Stimulated activated CD4-positive, alpha-beta T cell treated with anti-CD3 and anti-CD28 coated beads, Interleukin-1b, Interleukin-23, amount 100 ng/mL, for 4 hours (primary cell): Measurements from ENCODE around the gene DIAPH3.

ENCODE experiments used
- DNase-seq, 2 donors: peaks; one replicate each; pipeline ENCODE4 v3.0.0-alpha.2; 2020; ENCODE audit warnings: low read depth in 2 of 2

DIAPH3 gene

DNA sequence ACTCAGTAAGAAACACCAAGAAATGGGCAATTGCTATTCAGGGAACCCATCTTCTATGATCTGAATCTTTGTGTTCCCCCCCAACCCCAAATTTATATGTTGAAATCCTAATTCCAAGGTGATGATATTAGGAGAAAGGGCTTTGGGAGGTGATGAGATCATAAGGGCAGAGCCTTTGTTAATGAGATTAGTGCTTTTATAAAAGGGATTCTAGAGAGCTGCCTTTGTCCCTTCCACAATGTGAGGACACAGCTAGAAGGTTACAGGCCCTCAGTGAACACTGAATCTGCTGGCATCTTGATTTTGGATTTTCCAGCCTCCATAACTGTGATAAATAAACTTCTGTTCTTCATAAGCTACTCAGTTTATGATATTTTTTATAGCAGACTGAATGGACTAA lies 376.0 kb downstream of the DIAPH3 start:
- no peak for DNase-seq

DNA sequence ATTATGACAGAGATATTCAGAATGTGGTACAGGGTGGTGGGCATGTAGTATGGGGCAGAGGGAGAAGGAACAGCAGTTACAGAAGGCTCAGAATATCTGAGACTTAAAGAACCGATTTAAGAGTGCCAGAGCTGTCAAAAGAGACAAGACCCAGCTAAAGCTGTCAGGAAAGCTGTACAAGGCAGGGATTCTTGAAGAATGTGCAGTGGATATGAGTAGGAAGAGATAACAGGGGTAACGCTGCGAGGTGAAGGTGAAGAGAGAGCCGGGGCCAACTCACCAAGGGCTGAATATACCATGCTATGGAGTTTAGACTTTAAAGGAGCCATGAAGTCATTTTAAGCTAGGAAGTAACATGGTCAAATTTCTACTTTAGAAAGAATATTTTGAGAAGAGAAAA lies 381.0 kb downstream of the DIAPH3 start:
- DNase-seq: no peak

DNA sequence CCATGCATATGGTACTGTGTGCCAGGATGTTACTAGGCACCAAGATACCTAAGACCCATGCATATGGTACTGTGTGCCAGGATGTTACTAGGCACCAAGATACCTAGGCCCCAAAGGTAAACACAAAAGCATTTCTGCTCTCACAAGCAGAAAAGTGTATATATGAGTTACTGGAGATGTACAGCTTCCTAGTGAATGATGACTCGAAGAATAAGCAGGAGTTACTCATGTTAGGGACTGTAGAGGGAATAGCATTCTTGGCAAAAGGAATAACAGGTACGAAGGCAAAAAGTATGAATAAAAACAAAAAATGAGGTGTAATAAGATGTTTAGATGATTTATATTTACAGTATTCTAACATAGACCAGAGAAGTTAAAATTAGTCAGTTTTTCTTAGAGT lies 383.7 kb downstream of the DIAPH3 start:
- no peak for DNase-seq

DNA sequence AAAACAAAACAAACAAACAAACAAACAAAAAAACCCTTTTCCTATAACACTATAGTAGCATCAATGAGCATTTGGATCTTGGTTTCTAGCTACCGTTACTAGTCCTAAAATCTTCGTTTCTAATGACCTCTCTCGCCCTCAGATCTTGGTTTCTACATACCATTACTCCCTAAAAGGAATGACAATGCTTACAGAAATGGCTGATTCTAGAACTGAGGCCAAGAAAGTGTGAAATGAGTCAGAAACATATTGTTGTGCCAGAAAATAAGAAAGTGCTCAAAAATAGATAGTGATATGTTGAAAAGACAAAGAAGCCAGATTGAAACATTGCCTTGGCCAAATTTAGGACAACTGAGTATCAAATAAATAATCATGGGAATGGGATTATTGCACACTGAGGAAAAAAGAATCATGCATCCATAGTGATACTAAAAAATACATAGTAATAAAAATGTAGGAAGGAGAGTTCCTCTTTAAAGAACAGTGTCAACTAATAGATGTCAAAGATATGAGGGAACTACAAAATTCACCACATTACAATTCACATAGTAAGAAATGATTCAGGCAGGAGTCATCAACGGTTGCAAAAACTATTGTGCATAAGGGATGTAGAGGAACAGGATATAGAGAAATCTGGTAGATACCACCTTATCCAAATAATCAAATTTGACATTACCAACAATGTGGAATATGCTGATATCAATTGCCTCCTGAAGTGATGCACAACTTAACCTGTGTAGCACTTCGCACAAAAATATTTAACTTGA lies 386.6 kb downstream of the DIAPH3 start:
- no peak for DNase-seq

GRCh38 chr13:59774491-59774971 lies 389.2 kb downstream of the DIAPH3 start:
- no peak for DNase-seq

GRCh38 chr13:59771272-59771671 lies 392.5 kb downstream of the DIAPH3 start:
- no peak for DNase-seq

GRCh38 chr13:59770451-59770850 lies 393.3 kb downstream of the DIAPH3 start:
- DNase-seq: no peak

GRCh38 chr13:59766236-59766635 lies 397.5 kb downstream of the DIAPH3 start:
- DNase-seq: no peak

DNA sequence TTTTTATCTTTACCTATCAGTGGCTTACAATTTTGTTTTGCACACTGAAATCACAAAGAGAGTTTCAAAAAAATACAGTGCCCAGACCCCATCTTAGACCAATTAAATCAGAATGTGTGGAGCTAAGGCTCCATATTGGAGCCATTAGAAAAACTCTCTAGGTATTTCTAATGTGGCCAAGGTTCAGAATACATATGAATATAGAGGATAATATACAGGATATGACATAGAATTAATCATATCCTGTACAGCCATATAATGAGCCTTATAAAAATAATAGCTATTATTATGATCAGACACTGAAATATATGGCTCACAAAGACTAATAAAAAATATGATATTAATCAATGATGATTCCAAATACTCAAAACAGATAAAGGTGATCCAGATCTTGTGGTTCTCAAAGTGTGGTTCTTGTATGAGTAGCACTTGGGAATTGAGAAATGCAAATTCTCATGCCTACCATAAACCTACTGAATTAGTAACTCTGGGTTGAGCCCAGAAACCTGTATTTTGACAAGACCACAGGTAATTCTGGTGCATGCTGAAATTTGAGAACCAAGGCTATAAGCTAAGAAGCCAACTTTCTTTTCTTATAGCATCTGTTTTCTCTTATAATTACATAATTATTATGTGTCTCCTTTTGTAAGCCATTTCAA lies 408.0 kb downstream of the DIAPH3 start:
- no peak for DNase-seq

GRCh38 chr13:59754411-59754810 lies 409.3 kb downstream of the DIAPH3 start:
- no peak for DNase-seq

- no peak for DNase-seq
Observed at GRCh38 chr13:59750860-59751259, 412.9 kb downstream of the DIAPH3 start.

DNA sequence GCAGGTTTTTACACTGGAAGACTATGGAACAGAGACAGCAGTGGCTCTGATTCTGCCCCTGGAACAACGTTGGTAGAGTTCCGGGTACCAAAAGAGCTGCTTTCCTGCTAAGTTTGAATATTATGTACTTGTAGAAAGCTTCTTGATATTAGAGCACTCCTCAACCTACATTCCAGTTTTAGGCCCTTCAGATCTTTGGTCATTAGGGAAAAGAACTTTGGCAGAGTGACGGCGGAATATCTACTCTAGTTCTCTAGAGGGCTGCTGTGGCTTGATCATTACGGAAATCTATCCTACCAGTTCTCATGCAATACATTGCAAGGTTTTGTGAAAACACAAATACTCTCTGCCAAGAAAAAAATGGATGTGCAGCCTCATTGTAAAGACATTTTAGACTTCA lies 415.7 kb downstream of the DIAPH3 start:
- DNase-seq: no peak

DNA sequence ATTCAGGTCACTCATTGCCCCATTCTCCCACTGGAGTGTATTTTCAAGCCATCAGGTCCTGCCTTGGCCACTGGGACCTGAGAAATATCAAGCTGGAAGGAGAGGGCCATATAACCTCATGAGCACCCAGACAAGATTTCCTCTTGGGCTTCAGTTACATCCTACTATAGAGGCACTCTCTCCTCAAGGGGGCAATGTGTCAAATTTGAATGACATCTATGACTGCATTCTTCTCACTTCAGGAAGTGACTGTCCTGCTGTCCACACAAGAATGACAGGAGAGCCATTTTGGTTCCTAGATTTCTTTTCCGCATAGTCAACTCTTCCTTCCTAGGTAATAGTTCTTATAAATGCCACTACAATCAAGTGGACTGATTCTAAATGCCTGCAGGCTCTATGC lies 416.2 kb downstream of the DIAPH3 start:
- DNase-seq: no peak

DNA sequence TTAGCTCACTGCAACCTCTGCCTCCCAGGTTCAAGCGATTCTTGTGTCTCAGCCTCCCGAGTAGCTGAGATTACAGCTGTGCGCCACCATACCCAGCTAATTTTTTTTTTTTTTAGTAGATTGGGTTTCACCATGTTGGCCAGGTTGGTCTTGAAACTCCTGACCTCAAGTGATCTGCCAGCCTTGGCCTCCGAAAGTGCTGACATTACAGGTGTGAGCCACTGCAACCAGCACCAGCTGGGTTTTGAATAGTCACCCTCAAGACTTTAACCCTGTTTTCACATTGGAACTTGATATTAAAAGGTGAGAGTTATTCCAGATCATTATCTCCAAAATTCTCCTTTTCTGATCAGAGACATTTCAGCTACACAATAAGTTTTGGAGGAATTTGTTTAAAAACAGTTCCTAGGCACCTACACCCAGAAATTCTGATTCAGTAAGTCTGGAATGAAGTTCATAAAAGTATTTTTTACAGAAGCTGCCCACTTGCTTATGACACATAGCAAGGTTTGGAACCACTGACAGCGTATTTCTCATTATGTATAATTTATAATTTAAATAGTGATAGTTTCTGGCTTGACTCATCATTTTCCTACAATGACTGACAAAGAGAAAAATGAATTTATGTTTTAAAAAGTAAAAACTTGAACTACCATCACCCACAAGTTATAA lies 417.3 kb downstream of the DIAPH3 start:
- DNase-seq: no peak

DNA sequence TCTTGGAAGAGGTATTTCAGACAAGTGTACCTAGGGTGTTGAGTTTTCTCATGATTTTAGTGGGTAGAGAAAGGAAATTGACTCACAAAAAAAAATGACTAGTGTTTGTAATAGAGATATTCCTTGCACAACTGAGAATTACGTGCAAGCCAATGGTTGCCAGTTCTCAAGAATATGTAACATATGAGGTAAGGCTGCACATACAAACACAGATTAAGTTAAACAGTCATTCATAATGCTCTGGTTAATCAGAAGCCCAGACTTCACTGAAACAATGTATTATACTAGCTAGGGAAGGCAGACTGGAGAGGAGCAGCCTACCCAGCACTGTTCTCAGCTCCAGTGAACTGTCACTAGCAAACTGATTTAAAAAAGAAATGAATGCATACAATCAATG lies 418.3 kb downstream of the DIAPH3 start:
- DNase-seq: no peak

DNA sequence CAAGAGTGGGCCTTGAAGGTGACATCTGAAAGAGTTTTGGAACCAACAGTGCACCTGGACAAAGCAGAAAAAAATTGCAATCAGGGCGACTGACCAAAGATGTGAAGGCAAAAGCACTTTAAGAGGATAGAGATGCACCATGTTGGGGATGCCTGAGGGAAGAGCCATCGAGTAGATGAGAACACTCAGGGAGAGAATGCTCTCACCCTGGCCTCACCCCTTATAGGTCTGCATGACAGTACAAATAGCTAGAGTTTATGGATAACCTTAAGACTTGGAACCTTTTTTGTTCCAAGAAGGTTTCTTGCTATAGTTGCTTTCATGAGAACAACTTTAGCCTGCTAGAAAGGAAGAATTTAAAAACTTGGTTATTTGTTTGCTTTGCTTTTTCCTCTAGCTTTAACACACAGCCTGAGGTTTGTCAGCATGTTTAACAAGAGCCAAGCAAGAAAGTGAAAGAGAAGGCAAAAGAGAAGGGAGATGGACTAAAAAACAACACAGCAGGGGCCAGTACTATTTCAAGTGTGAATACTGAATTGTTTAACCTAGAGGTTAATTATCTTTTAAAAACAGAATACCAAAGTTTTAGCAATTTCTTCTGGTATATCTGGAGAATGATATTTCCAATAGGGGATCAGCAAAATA lies 418.9 kb downstream of the DIAPH3 start:
- DNase-seq: no peak

GRCh38 chr13:59743195-59743594 lies 420.5 kb downstream of the DIAPH3 start:
- no peak for DNase-seq

DNA sequence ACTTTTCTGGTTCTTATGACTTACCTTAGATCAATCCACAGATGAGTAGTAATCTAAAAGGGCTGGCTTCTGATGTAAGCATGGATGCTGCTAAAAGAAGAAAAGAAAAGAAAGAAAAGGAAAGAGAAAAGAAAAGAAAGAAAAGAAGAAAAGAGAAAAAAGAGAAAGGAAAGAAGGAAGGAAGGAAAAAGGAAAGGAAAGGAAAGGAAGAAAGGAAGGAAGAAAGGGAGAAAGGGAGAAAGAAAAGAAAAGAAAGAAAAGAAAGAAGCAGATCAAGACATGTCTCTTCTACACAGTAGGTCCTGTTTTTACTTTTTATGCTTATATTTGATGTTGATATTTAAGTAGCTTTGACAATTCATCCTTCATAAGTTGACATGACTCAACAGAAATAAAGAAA lies 421.3 kb downstream of the DIAPH3 start:
- DNase-seq: no peak

GRCh38 chr13:59738921-59739320 lies 424.8 kb downstream of the DIAPH3 start:
- no peak for DNase-seq

DNA sequence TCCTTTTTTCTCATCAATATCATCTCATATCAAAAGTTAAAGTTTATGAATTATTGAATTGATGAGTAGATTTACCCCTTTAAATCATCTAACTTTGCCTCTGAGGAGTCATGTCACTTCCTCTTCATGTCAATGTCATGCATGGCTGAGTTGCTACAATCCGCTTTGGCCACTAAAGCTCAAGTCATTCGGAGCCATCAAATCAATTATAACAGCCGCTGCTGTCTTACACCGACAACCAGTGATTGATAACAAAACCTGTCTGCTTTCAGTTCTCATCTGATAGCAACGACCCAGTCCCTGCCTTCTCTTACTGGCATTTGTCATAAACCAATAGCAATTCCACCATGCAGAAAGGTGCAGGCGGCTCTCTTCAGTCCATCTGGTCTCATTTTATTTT lies 429.3 kb downstream of the DIAPH3 start:
- no peak for DNase-seq

DNA sequence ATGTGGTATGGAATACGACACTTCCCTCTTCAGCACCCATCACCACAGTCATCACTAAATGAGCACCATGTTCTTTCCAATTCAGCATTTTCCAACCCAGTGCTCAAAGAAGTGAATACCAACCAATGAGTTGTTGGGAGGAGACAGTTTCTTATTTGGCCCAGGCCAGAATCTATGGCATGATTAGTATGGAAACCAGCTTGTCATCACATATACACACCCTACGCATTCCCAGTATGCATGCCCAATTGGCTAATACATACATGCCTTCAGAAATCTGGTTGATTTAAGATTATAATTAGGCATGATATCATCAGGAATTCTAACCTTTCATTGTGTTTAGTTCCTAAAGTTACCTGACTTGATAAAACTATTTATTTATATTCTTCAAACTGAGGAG lies 430.0 kb downstream of the DIAPH3 start:
- DNase-seq: no peak

- no peak for DNase-seq
Observed at GRCh38 chr13:59730026-59730425, 433.7 kb downstream of the DIAPH3 start.
